GM12801 (cell line): ENCODE data around the gene SEPTIN10.

ENCODE experiments used
- CTCF ChIP-seq: IDR thresholded peaks from one replicate; pipeline ENCODE4 v1.5.1; 2011; ENCODE audit warnings: control low read depth; ENCODE audit not compliant: insufficient read length; ENCODE audit errors: extremely low read depth

The SEPTIN10 gene

DNA sequence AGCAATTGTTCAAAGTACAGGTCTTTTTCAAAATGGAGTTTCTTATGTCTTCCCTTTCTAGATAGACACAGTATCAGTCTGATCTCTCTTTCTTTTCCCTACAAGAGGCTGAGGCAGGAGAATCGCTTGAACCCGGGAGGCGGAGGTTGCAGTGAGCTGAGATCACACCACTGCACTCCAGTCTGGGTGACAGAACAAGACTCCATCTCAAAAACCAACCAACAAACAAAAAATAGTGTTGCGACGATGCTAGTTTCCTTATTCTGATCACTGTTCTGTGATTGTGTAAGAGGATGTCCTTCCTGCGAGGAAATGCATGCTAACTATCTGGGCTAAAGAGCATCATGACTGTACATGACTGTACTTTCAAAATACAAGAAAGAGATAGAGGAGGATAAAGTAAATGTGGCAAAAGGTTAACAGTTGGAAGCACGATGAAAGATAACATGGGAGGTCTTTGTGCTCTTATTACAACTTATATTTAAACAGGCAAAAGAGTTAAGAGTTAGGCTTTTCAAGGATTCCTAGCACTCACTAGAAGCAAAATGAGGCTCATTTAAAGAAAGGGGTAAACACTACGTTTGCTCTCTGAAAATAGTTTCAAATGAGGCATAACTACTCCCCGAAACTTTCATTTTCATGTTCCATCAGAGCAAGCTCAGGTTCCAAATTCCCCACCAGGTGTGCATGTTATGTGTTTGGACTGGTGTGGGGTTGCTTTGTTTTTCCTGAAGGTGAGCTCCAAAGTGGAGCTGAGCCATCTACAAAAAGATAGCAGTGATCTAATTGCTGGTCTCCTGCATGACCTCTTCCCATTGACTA lies 24.2 kb upstream of the SEPTIN10 start:
- no peak for TF ChIP-seq CTCF

GRCh38 chr2:109636317-109636716 lies 22.6 kb upstream of the SEPTIN10 start:
- TF ChIP-seq CTCF = no peak

GRCh38 chr2:109635426-109636304 lies 21.9 kb upstream of the SEPTIN10 start:
- TF ChIP-seq CTCF = no peak

DNA sequence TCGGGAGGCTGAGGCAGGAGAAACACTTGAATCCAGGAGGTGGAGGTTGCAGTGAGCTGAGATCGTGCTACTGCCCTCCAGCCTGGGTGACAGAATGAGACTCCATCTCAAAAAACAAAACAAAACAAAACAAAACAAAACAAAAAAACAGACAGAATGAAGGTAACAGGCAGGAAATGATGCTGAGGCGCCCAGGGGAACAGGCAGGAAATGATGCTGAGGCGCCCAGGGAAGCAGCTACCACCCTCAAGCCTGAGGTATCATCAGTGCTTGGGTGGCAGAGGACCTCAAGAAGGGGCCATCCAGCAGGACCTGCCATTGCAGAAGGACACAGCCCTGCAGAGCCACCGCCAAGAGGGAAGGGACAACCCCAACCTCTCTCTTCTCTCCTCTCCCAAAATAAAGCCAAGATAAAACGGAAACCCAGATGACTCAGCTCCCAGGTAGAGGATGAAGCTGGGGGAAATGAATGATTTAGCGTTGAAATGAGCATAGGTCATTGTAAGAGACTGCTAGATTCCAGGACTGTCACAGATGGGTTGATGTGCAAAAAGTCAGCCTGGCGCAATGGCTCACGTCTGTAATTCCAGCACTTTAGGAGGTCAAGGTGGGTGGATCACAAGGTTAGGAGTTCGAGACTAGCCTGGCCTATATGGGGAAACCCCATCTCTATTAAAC lies 19.7 kb upstream of the SEPTIN10 start:
- TF ChIP-seq CTCF = no peak

- no peak for TF ChIP-seq CTCF
Observed at GRCh38 chr2:109632158-109632789, 18.5 kb upstream of the SEPTIN10 start.

DNA sequence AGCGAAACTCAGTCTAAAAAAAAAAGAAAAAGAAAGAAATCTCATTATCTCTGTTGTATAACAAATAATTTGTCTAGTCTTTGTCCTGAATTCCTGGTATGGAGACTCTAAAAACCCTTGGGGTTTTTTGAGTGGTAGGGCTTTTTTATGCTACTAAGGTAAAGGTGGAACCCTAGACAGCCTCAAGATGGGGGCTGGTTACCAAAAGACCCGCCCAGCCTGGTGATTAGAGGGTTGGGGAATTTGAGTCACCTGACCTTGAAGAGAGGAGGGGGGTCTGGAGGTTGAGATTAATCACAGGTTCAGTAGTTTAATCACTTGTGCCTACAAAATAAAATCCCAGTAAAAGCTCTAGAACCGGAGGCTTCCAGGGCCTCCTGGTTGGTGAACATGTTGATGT lies 18.0 kb upstream of the SEPTIN10 start:
- no peak for TF ChIP-seq CTCF
